ENCODE measurements around the gene COL4A3.

GRCh38 chr2:227308784-227309183 is 144.4 kb downstream of the COL4A3 start:
- no peak for TF ChIP-seq POLR2A (IDR thresholded peaks at IDR 0.05)
- TF ChIP-seq CTCF (IDR thresholded peaks at IDR 0.05): no peak
- no peak for TF ChIP-seq EP300 (IDR thresholded peaks at IDR 0.05)
- no peak for TF ChIP-seq POLR2AphosphoS5 (IDR thresholded peaks at IDR 0.05)

Data from stomach (tissue), 4 donors.